ENCODE measurements around the gene PROZ.

PROZ gene

DNA sequence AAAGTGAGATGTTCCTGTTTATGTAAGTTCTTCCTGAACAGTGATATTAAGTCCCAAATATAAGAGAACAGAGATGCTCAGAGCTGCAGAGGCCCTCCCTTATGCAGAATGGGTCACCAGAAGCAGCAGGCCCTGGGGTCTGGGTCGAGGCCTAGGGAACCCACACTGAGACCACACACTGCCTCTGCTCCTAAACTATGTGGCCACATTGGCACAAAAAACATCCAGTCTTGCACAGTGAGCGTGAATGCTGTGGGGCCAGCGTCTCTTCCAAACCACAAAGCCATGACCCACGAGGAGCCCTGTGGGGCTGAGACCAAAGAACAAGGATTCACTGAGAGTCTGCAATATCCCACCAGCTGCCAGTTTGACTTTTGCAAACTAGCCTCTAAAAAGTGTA is 23.6 kb downstream of the PROZ start:
- DNase-seq: no peak

DNA sequence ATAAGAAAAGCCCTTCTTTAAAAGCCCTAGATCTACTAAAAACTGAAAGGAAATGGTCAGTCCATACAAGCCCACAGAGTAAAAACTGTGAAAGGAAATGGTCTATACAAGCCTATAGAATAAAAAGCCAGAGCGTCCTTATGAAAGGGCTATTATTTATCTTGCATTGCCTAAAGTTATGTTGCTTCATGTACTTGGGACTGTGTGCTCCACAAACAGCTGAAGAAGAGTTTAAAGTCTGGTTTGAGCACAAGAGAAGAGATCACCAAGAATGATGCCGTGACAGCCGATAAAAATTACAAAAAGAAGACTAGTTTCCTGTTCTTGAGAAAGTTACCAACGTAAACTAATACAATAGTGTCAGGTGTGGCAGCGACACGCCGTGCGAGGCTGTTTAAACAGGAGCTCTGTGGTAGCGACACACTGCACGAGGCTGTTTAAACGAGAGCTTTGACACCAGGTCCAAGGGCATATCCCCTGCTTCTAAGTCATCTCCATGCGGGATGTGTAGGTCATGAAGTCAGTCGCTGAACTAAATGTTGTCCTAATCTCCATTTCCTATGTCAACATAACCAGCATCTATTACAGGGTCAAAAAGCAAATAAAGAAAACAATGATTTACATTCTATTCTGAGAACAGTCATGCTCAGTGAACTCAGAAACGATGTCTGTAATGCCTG is 25.1 kb downstream of the PROZ start:
- DNase-seq: no peak

DNA sequence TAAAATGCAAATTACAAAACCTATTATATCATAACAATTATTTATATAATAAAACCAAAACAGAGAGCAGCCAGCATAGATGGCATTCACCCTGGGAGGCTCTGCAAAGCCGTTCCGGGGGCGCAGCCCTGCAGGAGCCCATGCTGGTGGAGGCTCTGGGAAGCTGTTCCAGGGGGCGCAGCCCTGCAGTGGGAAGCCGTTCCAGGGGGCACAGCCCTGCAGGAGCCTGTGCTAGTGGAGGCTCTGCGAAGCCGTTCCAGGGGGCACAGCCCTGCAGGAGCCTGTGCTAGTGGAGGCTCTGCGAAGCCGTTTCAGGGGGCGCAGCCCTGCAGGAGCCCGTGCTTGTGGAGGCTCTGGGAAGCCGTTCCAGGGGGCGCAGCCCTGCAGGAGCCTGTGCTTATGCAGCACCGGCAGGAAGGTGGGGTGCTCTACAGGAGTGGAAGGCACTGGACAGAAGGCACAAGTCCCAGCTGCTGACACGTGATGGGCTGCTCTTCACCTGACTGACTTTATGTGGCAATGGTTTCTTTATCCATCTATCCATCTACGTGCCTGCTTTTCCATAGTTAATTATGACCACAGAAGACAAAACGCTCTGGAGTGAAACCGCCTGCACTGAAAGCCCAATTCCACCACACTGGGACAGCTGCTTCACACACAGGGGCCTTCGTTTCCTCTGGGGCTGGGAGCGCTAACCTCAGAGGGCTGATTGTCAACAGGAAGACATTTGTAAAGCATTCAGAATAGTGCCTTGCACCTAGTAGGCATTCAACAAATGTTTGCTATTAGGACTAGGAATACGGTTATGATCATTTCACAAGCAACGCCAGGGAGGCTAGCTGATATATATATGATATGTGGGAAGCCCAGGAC is 26.4 kb downstream of the PROZ start:
- no peak for DNase-seq

DNA sequence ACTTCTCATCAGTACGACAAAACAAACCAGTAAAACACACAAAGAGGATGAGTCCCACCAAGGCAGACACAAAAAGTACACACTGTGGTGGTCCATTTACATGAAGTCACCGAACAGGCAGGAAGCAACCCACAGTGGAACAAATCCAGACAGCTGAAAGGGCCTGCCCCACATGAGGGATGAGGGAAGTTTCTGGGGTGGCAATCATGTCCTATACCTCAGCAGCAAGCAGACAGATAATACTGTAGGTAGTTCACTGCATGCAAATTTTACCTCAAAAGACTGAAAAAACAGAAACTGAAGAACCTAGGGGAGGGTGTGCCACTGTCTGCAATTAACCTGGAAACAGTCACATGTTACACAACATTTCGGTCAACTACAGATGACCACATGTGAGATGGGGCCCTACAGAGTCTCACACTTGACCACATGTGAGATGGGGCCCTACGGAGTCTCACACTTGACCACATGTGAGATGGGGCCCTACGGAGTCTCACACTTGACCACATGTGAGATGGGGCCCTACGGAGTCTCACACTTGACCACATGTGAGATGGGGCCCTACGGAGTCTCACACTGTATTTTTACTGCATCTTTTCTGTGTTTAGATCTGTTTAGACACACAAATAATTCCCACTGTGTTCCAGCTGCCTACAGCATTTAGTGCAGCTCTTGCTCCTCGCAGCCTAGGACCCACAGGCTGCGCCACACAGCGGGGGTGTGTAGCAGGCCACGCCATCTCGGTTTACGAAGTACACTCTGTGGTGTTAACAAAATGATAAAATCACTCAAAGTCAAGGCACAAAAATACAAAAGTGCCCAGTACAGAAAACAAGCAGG is 27.8 kb downstream of the PROZ start:
- no peak for DNase-seq

DNA sequence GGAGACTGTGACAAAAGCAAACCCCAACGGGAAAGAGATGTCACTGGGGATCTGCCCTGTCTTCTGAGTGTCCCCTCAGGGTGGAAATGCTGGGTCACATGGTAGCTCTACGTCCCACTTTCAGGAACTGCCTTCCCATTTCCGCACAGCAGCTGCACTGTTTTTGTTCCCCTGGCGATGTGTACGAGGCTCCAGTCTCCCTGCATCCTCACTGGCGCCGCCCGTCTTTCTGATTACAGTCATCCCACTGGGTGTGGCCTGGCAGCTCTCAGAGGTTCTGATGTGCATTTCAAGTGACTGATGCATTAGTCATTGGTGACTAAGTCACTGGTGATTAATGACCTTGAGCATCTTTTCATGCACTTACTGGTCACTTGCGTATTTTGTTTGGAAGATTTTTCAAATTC is 28.8 kb downstream of the PROZ start:
- DNase-seq: no peak

DNA sequence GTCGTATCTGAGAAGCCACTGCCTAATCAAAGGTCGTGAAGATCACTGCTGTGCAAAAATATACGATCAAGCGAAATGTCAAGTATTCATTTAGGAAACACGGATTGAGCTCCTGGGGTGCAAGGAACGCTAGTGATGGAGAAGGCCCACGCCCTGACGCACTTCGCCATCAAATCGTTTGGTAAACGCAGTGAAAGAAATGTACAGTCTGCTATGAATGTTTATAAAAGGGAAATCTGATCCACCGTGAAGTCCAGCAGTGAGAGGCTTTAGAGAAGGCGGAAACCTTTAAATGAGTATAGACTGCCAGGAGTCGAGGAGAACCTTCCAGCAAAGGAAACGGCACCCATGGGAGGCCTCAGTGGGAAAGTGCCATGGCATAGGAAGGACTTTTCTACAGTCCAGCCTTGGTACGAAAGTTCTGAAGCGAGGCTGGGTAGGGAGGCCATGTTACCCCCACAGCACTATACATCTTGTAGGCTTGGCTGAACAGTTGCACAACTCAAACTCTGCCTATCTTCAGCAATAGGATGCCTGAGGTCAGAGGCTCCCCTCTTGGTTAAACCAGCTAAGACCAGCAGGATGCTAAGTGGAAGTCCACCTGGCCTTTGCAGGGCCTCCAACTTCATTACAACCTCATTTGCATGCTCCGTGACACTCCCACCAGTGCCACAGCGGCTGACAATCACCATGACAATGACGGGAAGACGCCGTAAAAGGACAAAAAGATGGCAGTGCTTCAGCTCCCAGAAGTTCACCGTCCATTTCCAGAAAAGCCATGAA is 29.6 kb downstream of the PROZ start:
- DNase-seq: no peak

DNA sequence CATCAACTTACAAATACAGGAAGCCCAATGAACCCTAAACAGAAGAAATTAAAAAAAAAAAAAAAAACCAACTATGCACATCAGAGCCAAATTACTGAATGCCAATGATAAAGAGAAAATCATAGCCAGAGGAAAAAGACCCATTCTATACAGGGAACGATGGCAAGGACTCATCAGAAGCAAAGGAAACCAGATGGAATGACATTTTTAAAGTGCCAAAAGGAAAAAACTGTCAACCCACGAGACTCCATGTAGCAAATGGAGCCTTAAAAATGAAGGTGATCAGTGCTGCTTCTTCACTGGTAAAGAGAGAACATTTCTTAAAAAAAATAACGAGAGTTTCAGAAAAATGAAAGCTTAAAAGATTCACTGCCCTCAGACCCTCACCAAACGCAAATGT is 31.7 kb downstream of the PROZ start:
- DNase-seq: no peak

DNA sequence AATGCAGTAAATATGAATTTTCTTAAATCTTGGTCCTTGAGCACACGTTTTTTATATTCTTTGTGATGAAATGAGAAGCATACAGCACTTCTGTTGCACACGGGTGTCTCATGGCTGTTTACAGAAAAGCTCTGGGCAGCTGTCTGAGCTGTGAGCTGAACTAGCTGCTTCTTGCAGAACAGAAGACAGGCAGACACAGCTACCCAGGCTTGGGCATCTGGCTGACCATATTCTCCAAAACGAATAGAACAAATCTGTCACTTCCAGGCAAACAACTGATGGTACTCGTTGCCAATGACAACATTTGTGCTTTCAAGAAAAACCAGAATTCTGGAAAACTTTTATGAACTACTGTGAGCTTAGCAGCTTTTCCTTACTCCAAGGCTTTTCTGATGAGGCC is 33.8 kb downstream of the PROZ start:
- DNase-seq: no peak

DNA sequence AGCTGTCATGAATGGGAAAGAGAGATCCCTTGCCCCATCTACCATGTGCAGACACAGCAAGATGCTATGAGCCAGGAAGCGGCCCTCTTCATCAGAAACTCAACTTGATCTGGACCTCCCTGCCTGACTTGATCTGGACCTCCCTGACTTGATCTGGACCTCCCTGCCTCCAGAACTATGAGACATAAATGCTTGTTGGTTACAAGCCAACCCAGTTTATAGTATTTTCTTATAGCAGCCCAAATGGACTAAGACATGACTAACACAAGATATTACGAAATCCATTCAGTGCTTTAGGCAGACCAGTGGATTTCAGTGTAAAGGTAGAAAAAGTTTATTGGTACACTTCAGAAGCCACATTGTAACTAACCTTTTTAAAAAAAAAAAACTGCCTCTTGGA is 34.5 kb downstream of the PROZ start:
- no peak for DNase-seq

DNA sequence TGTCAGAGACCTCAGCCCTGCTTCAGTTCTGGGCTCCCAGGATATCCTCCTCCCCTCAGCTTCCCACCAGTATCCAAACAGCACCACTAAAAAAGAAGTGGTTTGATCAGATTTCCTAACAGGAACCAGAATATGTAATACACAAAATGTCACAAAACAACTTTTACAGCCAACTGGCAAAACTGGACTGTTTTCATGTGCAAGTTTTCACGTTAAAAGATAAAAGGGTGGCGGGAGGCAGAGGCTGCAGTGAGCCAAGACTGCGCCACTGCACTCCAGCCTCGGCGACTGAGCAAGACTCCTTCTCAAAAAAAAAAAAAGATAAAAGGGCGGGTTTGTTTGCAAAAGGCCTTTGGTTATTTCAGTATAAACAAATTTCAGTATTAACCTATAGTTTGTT is 36.9 kb downstream of the PROZ start:
- no peak for DNase-seq

DNA sequence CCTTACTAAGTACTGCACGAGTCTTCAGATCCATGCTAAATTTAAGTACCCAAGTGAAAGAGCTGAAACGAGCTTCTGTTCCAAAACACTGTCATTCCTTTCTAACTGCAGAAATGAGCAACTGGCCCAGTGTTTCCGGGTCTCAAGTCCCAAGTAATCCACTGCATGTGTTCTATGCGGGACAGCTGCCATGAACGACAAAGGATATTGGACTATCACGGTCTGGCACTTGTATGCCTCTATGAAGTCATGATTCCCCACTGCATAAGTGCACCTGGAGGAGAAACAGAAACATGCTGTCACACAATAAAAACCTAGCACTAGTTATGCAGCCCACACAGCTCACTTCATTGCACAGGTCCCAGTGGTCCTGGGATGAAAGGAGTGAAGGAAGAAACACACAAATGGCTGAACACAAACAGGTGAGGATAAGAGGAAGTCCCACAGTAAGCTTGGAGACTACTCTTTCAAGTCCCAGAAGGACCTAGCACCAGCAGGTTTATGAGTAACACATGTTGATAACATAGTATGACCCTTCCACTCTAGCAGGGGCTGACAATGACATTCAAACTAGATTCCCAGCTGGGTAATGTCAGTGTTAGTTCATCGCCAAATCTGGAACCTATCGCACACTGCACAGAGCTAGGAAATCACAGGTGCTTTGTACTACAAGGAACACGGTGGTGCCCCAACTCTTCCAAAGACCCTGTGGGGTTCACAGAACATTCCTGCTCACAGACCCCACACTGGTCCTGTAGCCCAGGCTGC is 38.7 kb downstream of the PROZ start:
- no peak for DNase-seq

DNA sequence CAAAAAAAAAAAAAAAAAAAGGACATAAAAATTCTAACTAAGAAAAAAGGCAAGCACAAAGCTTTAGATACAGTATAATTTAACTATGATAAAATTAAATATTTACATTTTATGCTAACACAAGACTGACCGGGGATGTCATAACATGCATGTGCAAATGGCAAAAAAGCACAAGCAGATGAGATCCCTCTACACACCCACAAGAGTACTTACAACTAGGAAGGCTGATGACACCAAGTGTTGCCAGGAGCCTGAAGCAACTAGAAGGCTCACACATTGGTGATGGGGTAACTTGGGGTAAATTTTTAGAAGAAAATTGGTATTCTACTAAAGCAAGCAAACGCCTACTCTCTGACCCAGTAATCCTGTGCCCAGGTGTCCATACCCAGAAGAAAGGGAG is 43.4 kb downstream of the PROZ start:
- no peak for DNase-seq

DNA sequence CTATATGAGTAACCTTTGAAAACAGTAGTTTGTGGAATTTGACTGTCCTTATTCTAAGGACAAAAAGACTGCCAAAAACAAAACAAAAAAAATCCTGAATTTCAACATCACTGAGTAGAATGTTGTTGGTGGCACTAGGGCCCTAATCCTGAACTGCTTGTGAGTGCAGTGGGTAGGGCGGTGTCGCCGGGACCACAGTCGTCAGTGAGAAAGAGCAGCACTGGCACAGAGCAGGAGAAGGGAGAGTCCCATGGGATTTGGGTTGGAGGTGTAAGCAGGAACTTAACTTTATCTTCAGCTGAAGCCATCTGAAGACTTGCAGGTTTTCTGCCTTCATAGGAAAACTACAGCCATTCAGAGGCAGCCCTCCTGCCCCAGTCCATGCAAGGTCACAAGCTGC is 44.5 kb downstream of the PROZ start:
- no peak for DNase-seq

DNA sequence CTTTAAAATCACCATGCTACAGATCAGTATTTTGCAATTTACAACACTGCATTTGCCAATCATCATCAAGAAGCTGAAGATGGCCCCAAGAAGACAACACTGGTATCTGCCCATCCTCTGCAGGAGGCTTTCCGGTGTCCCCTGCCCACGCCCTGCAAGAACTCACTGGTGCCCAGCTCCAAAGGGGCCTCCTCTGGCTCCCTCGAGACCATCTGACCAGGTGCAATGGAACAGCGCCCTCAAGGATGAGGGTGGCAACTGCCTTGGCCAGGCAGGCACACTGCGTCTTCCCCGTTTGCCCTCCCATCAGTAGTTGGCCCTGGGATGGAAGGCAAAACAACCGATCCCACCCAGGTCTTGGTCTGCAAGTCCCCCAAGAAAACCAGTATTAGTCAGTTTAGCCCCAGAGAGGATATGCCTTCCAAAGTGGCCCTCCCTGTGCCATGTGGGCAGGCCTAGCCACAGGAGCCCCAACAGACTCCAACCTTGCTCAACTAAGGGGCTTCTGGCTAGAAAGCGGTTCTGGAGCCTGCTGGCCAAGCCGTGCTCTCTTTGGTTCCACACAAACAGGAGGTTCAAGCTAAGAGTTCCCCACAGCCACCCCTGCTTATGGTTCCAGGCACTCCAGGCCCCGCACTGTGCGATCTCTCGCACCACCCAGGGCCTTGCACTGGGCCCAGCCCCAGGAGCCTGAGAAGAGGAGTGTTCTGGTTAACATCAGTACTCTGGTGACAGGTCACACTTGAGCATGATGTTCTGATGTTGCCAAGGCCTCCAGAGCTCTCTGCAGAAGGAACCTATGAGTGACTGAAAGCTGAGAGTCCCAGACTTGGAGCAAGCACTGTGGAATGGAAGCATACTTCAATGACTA is 45.3 kb downstream of the PROZ start:
- DNase-seq: no peak

DNA sequence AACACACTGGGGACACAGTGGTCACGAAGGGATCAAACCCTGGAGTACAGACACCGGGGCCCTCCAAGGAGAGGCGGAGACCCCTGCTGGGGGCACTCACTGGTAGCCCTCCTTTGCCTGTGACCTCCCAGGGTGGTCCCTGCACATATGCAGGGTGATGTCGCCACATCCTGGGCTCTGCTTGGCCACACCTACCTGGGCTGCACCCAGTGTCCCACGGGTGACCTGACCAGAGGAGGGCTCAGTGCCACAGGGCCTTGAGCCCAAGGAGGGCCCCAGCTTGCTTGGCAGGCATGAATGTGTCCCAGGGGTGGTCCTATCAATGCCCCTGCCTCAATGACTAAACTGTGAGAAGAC is 45.9 kb downstream of the PROZ start:
- DNase-seq: no peak

DNA sequence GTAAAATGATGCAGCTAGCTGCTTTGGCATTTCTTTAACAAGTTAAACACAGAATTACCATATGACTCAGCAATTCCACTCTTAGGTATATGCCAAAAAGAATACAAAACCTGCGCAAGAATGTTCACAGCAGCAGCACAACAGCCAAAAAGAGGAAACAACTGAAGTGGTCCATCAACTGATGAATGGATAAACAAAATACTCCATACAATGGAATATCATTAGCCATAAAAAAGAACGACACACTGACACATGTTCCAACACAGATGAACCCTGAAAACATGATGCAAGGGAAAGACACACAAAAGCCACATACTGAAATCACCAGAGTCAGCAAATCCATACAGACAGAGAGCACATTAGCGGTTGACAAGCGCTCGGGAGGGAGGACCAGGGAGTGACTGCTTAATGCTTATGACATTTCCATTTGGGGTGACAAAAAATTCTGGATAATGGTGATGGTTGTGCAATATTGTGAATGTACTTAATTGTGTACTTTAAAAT is 47.0 kb downstream of the PROZ start:
- no peak for DNase-seq

DNA sequence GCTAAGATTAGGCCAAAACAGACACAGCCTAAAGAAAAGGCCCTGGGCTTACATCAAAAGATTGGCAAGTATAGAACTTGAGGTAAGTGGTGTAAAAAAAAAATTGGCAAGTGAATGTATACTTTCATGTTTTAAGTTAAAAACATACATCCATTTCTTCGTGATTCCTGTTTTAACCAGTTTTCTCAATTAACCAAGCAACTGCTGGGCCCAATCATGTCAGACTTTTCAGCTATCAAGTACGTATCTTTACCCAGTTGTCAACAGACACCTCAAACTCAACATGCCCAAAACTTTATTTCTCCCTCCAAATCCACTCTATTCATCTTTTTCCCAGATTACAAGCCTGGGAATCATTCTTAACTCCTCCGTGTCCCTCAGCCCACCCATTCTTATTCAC is 49.0 kb downstream of the PROZ start:
- DNase-seq: no peak

DNA sequence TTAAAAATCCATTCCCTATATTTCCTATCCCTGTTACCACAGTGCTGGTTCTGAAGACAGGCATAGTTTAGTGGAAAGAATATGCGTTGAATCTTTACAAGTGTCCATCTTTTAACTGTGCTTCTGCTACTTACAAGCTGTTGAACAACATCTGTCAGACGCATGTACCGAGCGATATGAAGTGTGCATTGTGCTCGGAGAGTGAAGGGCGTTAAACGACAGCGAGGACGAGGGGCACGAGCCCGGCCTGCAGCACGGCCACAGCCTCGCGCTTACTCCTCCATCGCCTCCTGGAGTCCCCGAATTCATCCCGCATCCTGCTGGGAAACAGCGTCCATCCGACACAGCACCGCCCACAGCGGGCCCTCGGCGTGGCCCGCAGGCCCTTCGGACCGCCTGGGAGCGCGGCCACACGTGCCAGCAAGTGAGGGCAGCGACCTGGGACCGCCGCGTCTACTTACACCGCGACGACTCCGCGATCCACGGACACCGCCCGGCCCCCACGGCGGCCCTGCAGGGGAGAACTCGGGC is 49.5 kb downstream of the PROZ start:
- no peak for DNase-seq

DNA sequence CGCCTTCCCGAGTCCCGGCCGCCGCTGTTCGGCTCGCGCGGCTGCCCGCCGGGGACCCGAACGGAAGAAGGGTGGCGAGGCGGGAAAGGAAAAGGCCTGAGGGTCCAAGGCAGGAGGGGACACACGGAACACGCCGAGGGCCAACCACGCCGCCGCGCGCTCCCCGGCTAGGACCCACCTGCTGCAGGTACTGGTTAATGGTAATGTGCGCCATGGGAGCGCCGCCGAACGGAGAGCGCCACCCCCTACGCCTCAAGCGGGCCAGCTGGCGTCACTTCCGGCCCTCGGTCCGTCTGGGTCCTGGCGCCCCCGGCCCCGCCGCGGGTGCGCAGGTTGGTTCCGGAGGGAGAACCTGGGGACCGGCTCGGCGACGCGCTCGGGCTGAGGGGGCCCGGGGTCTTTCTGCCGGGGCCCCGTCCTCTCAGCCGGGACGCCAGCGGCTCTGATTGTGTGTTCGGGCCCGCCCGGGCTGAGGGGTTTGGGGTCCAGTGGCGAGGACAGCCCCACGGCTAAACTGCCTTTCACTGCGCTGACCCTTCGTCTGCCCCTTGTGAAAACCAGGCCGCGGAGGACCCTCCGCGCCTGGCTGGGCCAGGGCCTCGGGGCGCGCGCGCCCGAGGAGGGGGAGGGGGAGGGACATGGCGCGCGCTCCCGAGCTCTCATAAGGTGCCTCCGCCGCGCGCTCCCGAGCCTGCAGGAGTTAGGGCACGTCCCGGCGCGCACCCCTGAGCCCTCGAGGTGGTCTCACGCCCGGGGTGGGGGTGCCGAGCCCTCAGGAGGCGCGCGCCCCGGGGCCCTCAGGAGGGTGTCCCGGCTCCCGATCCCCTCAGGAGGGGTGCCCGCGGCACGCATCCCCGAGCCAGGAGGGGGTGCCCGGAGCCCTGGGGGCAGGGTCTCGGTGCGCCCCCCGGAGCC is 50.2 kb downstream of the PROZ start, which contains the start of gene PCID2:
TSS of gene PCID2 (minus strand) at position 249 of the 915 bp plus-strand sequence. CDS start at position 214, 35 bp downstream.
- peak; percentile 76 for DNase-seq

All from NCI-H1694 (cell line).